DOHH2 (cell line): ENCODE measurements around the gene CANT1.

Experiments used
- H3F3A ChIP-seq: fragments of 200-600 bp; sonication (generic), shearing (Covaris generic); 2 replicates; pipeline ENCODE4 v1.6.0; 2016; ENCODE audit warnings: antibody characterized with exemption, mild to moderate bottlenecking; ENCODE audit not compliant: control insufficient read depth, insufficient read depth
- H3K27ac ChIP-seq: fragments of 200-600 bp; sonication (generic); 2 replicates; pipeline ENCODE4 v1.5.1; 2014; ENCODE audit warnings: low read depth, mild to moderate bottlenecking, low read length, moderate library complexity
- H3K27me3 ChIP-seq: fragments of 200-600 bp; sonication (generic); 2 replicates; pipeline ENCODE4 v1.6.1; 2014; ENCODE audit warnings: mild to moderate bottlenecking, low read length, mixed read lengths; ENCODE audit not compliant: control insufficient read depth
- H3K36me3 ChIP-seq: fragments of 200-600 bp; sonication (generic); 2 replicates; pipeline ENCODE4 v1.6.1; 2014; ENCODE audit warnings: mild to moderate bottlenecking, low read length, moderate library complexity, mixed read lengths; ENCODE audit not compliant: control insufficient read depth
- H3K4me1 ChIP-seq: fragments of 200-600 bp; sonication (generic); 2 replicates; pipeline ENCODE4 v1.6.1; 2014; ENCODE audit warnings: mild to moderate bottlenecking, low read length, mixed read lengths; ENCODE audit not compliant: control insufficient read depth
- H3K4me2 ChIP-seq: fragments of 200-600 bp; sonication (generic); 2 replicates; pipeline ENCODE4 v1.6.0; 2014; ENCODE audit warnings: mild to moderate bottlenecking, low read length, moderate library complexity
- H3K4me3 ChIP-seq: fragments of 200-600 bp; sonication (generic); 2 replicates; pipeline ENCODE4 v1.5.1; 2014; ENCODE audit warnings: mild to moderate bottlenecking, low read length, mixed read lengths
- H3K79me2 ChIP-seq: fragments of 200-600 bp; sonication (generic); 2 replicates; pipeline ENCODE4 v1.6.1; 2014; ENCODE audit warnings: mild to moderate bottlenecking, low read length, mixed read lengths; ENCODE audit not compliant: control insufficient read depth
- H3K9me2 ChIP-seq: fragments of 200-600 bp; sonication (generic); replicated peaks from 2 replicates; pipeline ENCODE4 v1.6.1; 2014; ENCODE audit warnings: mild to moderate bottlenecking, low read length, mixed read lengths; ENCODE audit not compliant: control insufficient read depth
- H3K9me3 ChIP-seq: fragments of 200-600 bp; sonication (generic); 2 replicates; pipeline ENCODE4 v1.6.1; 2014; ENCODE audit warnings: antibody characterized with exemption, low read length, mixed read lengths; ENCODE audit not compliant: control insufficient read depth, insufficient read depth
- H4K20me1 ChIP-seq: fragments of 200-600 bp; sonication (generic); 2 replicates; pipeline ENCODE4 v1.6.0; 2014; ENCODE audit warnings: low read depth, mild to moderate bottlenecking, antibody characterized with exemption, low read length, moderate library complexity; ENCODE audit not compliant: control insufficient read depth, insufficient read depth
- CTCF ChIP-seq: fragments of 200-600 bp; sonication (generic); IDR thresholded peaks from one replicate; pipeline ENCODE4 v1.5.1; 2014; ENCODE audit warnings: antibody characterized with exemption, mild to moderate bottlenecking, low read depth, low read length; ENCODE audit not compliant: poor library complexity, severe bottlenecking
- EZH2phosphoT487 ChIP-seq: fragments of 200-600 bp; sonication (generic); IDR thresholded peaks from 2 replicates; pipeline ENCODE4 v1.6.1; 2017; ENCODE audit warnings: borderline replicate concordance, mild to moderate bottlenecking, antibody characterized with exemption, low read length, moderate library complexity, mixed read lengths

Gene CANT1

DNA sequence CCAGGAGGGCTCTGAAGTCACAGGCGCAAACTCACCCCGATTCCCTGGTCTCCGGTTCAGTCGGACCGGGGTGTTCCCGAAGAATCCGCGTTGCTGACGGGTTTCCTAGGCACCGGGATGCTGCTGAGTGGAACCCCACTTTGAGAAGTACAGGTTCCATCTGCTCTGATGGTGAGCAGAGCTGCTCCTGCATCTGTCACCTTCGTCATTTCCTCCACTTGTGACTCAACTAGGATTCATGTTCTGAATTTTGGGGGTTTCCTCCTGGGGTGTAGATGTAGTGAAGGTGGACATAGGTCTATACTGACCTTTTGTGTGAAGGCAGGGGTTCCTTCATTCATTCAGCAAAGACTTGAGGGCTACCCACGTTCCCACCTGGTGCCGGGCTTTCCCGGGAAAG, 54.9 kb downstream of the CANT1 start:
- no peaks in the 10 kb centered on the region for H3K79me2 ChIP-seq
- H3K4me1 ChIP-seq: no peaks in the 10 kb centered on the region
- H3F3A ChIP-seq: no peaks in the 10 kb centered on the region
- no peak overlapping the region for H3K27ac ChIP-seq
- H3K9me3 ChIP-seq: no peaks in the 10 kb centered on the region
- H3K27me3 ChIP-seq: peaks cover 2% of the 10 kb centered on the region; the same call in 1 of the 2 replicates
- no peak overlapping the region for H3K4me3 ChIP-seq
- H3K36me3 ChIP-seq: no peaks in the 10 kb centered on the region
- TF ChIP-seq EZH2phosphoT487 (no peak), CTCF (no peak)
- no peaks in the 10 kb centered on the region for H4K20me1 ChIP-seq
- H3K4me2 ChIP-seq: no peak overlapping the region
- no peaks in the 10 kb centered on the region for H3K9me2 ChIP-seq

DNA sequence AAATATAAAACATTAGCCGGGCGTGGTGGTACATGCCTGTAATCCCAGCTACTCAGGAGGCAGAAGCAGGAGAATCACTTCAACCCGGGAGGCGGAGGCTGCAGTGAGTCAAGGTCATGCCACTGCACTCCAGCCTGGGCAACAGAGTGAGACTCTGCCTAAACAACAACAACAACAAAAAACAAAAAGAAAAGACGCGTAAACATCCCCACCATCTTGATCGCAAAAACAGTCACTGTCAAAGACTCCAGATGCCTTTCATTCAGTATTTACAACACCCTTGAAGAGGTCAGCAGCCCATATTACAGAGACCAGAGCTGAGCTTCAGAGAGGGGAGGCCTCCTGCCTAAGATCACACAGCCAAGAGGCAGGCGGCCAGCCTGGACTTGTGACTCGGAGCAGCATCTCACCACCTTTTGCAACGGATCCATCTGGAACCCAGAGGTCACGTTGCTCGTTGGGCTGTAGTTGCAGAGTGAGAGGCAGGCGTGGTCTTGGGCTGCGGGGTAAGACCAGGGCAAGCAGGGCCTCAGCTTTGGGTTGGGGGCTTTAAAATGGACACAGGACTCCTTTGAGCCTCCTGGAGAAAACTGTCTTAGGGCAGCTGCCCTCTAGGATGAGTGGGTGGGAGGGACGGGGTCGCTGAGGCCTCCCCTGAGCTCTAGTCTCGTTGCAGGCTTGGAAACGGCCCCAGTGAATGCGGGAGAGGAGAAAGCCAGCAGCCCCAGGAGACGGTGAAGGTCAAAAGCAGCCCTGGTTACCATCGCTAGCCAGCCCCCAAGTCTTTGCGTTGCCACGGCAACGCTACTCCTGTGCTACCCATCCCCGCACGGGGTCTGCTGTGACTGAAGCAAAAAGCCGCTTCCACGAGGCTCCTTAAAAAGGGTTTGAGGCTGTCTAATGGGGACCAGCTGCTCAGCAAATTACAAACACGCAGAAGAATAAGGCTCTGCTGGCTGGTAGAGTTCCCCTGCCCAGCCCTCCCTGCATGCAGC, 55.9 kb downstream of the CANT1 start:
- Histone ChIP-seq H3F3A (no peaks in the 10 kb centered on the region), H3K4me1 (no peaks in the 10 kb centered on the region), H4K20me1 (no peaks in the 10 kb centered on the region), H3K27me3 (peaks cover 2% of the 10 kb centered on the region; the same call in 1 of the 2 replicates), H3K9me2 (no peaks in the 10 kb centered on the region), H3K4me2 (no peak overlapping the region), H3K9me3 (no peaks in the 10 kb centered on the region), H3K27ac (no peak overlapping the region), H3K36me3 (no peaks in the 10 kb centered on the region), H3K4me3 (no peak overlapping the region), H3K79me2 (no peaks in the 10 kb centered on the region)
- TF ChIP-seq CTCF: no peak
- no peak for TF ChIP-seq EZH2phosphoT487

DNA sequence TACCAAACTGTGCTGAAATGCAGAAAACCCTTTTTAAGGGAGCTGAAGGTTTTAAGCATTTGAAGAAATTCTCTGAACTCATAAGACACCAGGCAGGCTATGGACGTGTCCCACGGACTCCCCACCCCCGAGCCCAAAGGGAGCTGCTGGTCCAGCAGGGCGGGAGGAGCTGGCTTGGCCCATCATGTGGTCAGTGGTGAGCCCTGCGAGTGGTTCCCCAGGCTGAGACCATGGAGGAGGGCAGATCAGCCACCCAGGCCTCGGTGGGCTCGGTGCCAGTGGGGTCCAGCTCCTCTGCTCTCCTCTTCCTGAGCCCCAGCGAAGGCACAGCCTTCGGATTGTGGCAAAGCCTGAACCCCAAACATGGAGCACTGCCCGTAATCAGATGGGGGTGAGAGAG, 56.9 kb downstream of the CANT1 start:
- Histone ChIP-seq H3K27me3 (peaks cover 2% of the 10 kb centered on the region; the same call in 1 of the 2 replicates), H4K20me1 (no peaks in the 10 kb centered on the region), H3K36me3 (no peaks in the 10 kb centered on the region), H3F3A (no peaks in the 10 kb centered on the region), H3K4me3 (no peak overlapping the region), H3K9me2 (no peaks in the 10 kb centered on the region), H3K9me3 (no peaks in the 10 kb centered on the region), H3K79me2 (no peaks in the 10 kb centered on the region), H3K4me1 (no peaks in the 10 kb centered on the region), H3K27ac (no peak overlapping the region), H3K4me2 (no peak overlapping the region)
- no peak for TF ChIP-seq EZH2phosphoT487
- no peak for TF ChIP-seq CTCF
